K562 (cell line): ENCODE measurements around the gene CUX1. TPM values are rescaled to one million over a fixed set of nuclear protein-coding genes. Genes with fewer than 3 reads are reported as not detected.
A peak's percentile ranks its signal among the peaks of the same experiment; 100 is the strongest.

Source experiments
- CREM ChIP-seq: IDR thresholded peaks from 2 replicates; pipeline ENCODE4 v1.6.1; 2014; ENCODE audit warnings: antibody characterized with exemption, low read depth
- MAZ ChIP-seq, 2 experiments: fragments of 450-650 bp in 1 of 2; sonication (generic) in 1 of 2; formaldehyde crosslinking; IDR thresholded peaks in 1 of 2; conservative IDR thresholded peaks in 1 of 2; 2 replicates each; pipeline versions ENCODE4 v1.4.0 to v1.5.0; 2020; ENCODE audit warnings: mild to moderate bottlenecking in 1 of 2, missing genetic modification reagents in 1 of 2
- MIER1 ChIP-seq: fragments of 450-650 bp; IDR thresholded peaks from 2 replicates; pipeline ENCODE4 v1.6.1; 2016; ENCODE audit warnings: antibody characterized with exemption, mild to moderate bottlenecking, low read depth
- MTF1 ChIP-seq: fragments of 250-450 bp; sonication (Bioruptor Pico); IDR thresholded peaks from 2 replicates; pipeline ENCODE4 v1.9.0; 2021; ENCODE audit warnings: moderate library complexity, mild to moderate bottlenecking, inconsistent platforms, borderline replicate concordance
- NEUROD1 ChIP-seq: fragments of 150-350 bp; IDR thresholded peaks from 2 replicates; pipeline ENCODE4 v1.6.1; 2014; ENCODE audit warnings: borderline replicate concordance, low read length, low read depth; ENCODE audit not compliant: partially characterized antibody
- NFXL1 ChIP-seq: fragments of 450-650 bp; formaldehyde crosslinking; IDR thresholded peaks from 2 replicates; pipeline ENCODE4 v1.4.0; 2021; ENCODE audit warnings: mild to moderate bottlenecking
- PML ChIP-seq: IDR thresholded peaks from 2 replicates; pipeline ENCODE4 v1.6.1; 2012; ENCODE audit warnings: low read length, inconsistent platforms
- RBBP5 ChIP-seq: fragments of 200-600 bp; sonication (generic); IDR thresholded peaks from 2 replicates; pipeline ENCODE4 v1.6.1; 2012; ENCODE audit warnings: borderline replicate concordance, mild to moderate bottlenecking, low read length, control low read depth, inconsistent platforms; ENCODE audit not compliant: insufficient read depth, poor library complexity, severe bottlenecking
- REST ChIP-seq, 2 experiments: fragments of 450-650 bp; formaldehyde crosslinking in 1 of 2; IDR thresholded peaks; 2 replicates each; pipeline versions ENCODE4 v1.4.0 to v1.6.1; 2014 to 2020; ENCODE audit warnings: mild to moderate bottlenecking in 2 of 2, borderline replicate concordance in 1 of 2, low read depth in 1 of 2
- SMARCB1 ChIP-seq: IDR thresholded peaks from 2 replicates; pipeline ENCODE4 v1.6.1; 2011; ENCODE audit warnings: improper control_type of control experiment, low read depth; ENCODE audit not compliant: insufficient read length
- SRSF7 ChIP-seq: fragments of 200-400 bp; formaldehyde crosslinking; optimal IDR thresholded peaks from 2 replicates; pipeline ENCODE3; 2017; ENCODE audit warnings: mild to moderate bottlenecking, low read depth, low read length
- TARDBP ChIP-seq: fragments of 450-650 bp; IDR thresholded peaks from 2 replicates; pipeline ENCODE4 v1.6.1; 2016
- TCFL5 ChIP-seq: fragments of 250-450 bp; sonication (Bioruptor Pico); conservative IDR thresholded peaks from 2 replicates; pipeline ENCODE4 v1.6.1; 2021; ENCODE audit warnings: mild to moderate bottlenecking, moderate library complexity, matching md5 sums
- TSC22D4 ChIP-seq: fragments of 450-650 bp; IDR thresholded peaks from 2 replicates; pipeline ENCODE4 v1.6.1; 2016; ENCODE audit warnings: missing genetic modification characterization, missing biosample characterization, control low read depth
- ZKSCAN1 ChIP-seq: fragments of 150-350 bp; IDR thresholded peaks from 2 replicates; pipeline ENCODE4 v1.6.1; 2016; ENCODE audit warnings: low read depth, low read length
- ZNF324 ChIP-seq: fragments of 250-450 bp; sonication (Bioruptor Pico); IDR thresholded peaks from 2 replicates; pipeline ENCODE4 v1.4.0; 2020; ENCODE audit warnings: mild to moderate bottlenecking
- ZNF57 ChIP-seq: fragments of 450-650 bp; formaldehyde crosslinking; IDR thresholded peaks from 2 replicates; pipeline ENCODE4 v1.4.0; 2020; ENCODE audit warnings: mild to moderate bottlenecking, moderate library complexity
- ZNF668 ChIP-seq: fragments of 250-450 bp; sonication (Bioruptor Pico); IDR thresholded peaks from 2 replicates; pipeline ENCODE4 v1.8.0; 2022; ENCODE audit warnings: mild to moderate bottlenecking, inconsistent platforms
- polyA plus RNA-seq, 8 experiments: library from polyadenylated mRNA; depleted of rRNA in 4 of 8; stranded (reverse) in 5 of 8; unstranded in 3 of 8; fragments of >200 nt; fragmentation: Nextera tagmentation in 2 of 8; fragmentation: Illumina TruSeq in 1 of 8; extraction: Ambion mirVana in 2 of 8; extraction: Trizol in 1 of 8; gene quantifications; 2 replicates each; pipeline versions ENCODE4 v1.2.1 to v1.2.3, GENCODE V29; 2011 to 2014; ENCODE audit warnings: inconsistent platforms in 1 of 8, missing spikeins in 1 of 8
- total RNA-seq, 7 experiments: library from RNA; depleted of rRNA in 6 of 7; stranded (reverse); fragments of >200 nt in 6 of 7; fragmentation: Illumina TruSeq in 2 of 7; extraction: Trizol in 2 of 7; gene quantifications; 2 replicates each; pipeline versions ENCODE4 v1.2.1 to v1.2.3, GENCODE V29; 2011 to 2021; ENCODE audit warnings: low replicate concordance in 1 of 7
- TF ChIP-seq, protein P1 (sequence below): fragments of 150-350 bp; IDR thresholded peaks from 2 replicates; pipeline ENCODE4 v1.6.1; 2014; ENCODE audit warnings: low read depth, mild to moderate bottlenecking, low read length, borderline replicate concordance

The CUX1 gene
- total and polyA plus RNA-seq, 9 of the 15 experiments (the other 6 are each of a cell fraction or from before 2014, with no cell fraction given): 3.6 to 55.3 (median 25.2) TPM

DNA sequence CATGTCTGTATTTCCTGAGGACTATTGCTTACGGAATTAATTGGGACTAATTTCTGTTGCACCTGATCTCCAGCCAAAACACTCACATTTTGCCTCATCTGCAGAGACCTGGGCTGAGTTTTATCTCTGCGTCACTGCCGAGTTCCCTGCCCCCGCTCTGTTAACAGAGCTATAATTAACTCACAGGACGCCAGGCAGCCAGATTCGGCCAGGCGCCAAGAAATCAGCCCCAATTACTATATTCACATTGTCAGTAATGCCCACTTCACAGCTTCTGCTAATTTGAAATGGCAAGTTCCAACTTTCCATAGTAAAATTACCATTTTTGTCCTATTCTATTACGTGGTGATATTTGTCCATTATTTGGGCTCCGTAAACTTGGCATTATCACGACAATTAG, 130.5 kb downstream of the CUX1 start (continued):
- TF ChIP-seq ZNF668 (CRISPR knock-in tag): no peak
- peak; percentile 84 for TF ChIP-seq CREM
- no peak for TF ChIP-seq ZNF324
- no peak for TF ChIP-seq MIER1
- TF ChIP-seq TARDBP: peak; percentile 77
- peak; percentile 49 for TF ChIP-seq NEUROD1
- TF ChIP-seq REST (IDR thresholded peaks at IDR 0.05; ENCODE audit: borderline replicate concordance): no peak
- TF ChIP-seq REST (CRISPR knock-in tag; IDR thresholded peaks at IDR 0.05; ENCODE audit: low read depth): no peak
- TF ChIP-seq, protein P1, sequence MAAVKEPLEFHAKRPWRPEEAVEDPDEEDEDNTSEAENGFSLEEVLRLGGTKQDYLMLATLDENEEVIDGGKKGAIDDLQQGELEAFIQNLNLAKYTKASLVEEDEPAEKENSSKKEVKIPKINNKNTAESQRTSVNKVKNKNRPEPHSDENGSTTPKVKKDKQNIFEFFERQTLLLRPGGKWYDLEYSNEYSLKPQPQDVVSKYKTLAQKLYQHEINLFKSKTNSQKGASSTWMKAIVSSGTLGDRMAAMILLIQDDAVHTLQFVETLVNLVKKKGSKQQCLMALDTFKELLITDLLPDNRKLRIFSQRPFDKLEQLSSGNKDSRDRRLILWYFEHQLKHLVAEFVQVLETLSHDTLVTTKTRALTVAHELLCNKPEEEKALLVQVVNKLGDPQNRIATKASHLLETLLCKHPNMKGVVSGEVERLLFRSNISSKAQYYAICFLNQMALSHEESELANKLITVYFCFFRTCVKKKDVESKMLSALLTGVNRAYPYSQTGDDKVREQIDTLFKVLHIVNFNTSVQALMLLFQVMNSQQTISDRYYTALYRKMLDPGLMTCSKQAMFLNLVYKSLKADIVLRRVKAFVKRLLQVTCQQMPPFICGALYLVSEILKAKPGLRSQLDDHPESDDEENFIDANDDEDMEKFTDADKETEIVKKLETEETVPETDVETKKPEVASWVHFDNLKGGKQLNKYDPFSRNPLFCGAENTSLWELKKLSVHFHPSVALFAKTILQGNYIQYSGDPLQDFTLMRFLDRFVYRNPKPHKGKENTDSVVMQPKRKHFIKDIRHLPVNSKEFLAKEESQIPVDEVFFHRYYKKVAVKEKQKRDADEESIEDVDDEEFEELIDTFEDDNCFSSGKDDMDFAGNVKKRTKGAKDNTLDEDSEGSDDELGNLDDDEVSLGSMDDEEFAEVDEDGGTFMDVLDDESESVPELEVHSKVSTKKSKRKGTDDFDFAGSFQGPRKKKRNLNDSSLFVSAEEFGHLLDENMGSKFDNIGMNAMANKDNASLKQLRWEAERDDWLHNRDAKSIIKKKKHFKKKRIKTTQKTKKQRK: no peak
- no peak for TF ChIP-seq TSC22D4
- no peak for TF ChIP-seq SRSF7
- TF ChIP-seq RBBP5: no peak
- TF ChIP-seq NFXL1 (CRISPR knock-in tag): no peak
- TF ChIP-seq ZKSCAN1: no peak
- 0 out of 4 replicates have a peak, but pooled peaks of 1 of the 2 experiments have one; percentile 26 for TF ChIP-seq MAZ (CRISPR knock-in tag; conservative IDR thresholded peaks at IDR 0.05 in 1 of 2, IDR thresholded peaks at IDR 0.05 in 1 of 2)
- no peak for TF ChIP-seq MTF1 (CRISPR knock-in tag)
- TF ChIP-seq PML: no peak
- TF ChIP-seq ZNF57 (CRISPR knock-in tag): no peak
- TF ChIP-seq TCFL5 (CRISPR knock-in tag): no peak
- no peak for TF ChIP-seq SMARCB1
